GM19099 (cell line): ENCODE measurements around the gene MPLKIP.

Experiments used
- POLR2A ChIP-seq: IDR thresholded peaks from 3 replicates; pipeline ENCODE4 v1.6.1; 2011; ENCODE audit warnings: low read depth; ENCODE audit not compliant: insufficient read length; ENCODE audit errors: extremely low read depth

The MPLKIP gene

GRCh38 chr7:40133561-40134427 lies 628 bp downstream of the MPLKIP start:
- TF ChIP-seq POLR2A, result no peak

GRCh38 chr7:40122940-40123254 lies 11.5 kb downstream of the MPLKIP start:
- no peak for TF ChIP-seq POLR2A

- no peak for TF ChIP-seq POLR2A
These were observed 14.4 kb downstream of the MPLKIP start for GRCh38 chr7:40120020-40120419.

GRCh38 chr7:40115936-40116335 lies 18.5 kb downstream of the MPLKIP start:
- TF ChIP-seq POLR2A, result no peak

GRCh38 chr7:40105879-40106473 lies 28.4 kb downstream of the MPLKIP start:
- no peak for TF ChIP-seq POLR2A

- TF ChIP-seq POLR2A, result no peak
These were observed 31.5 kb downstream of the MPLKIP start for GRCh38 chr7:40102897-40103296.

GRCh38 chr7:40101201-40101600 lies 33.2 kb downstream of the MPLKIP start:
- TF ChIP-seq POLR2A, result no peak

- no peak for TF ChIP-seq POLR2A
These were observed 34.6 kb downstream of the MPLKIP start for GRCh38 chr7:40099837-40100236.

- no peak for TF ChIP-seq POLR2A
These were observed 35.6 kb downstream of the MPLKIP start for GRCh38 chr7:40098810-40099209.

GRCh38 chr7:40097728-40098127 lies 36.7 kb downstream of the MPLKIP start:
- TF ChIP-seq POLR2A, result no peak

- no peak for TF ChIP-seq POLR2A
These were observed 38.6 kb downstream of the MPLKIP start for GRCh38 chr7:40095695-40096327.

GRCh38 chr7:40095230-40095629 lies 39.2 kb downstream of the MPLKIP start:
- no peak for TF ChIP-seq POLR2A

- no peak for TF ChIP-seq POLR2A
These were observed 40.6 kb downstream of the MPLKIP start for GRCh38 chr7:40093631-40094350.

GRCh38 chr7:40092182-40092581 lies 42.2 kb downstream of the MPLKIP start:
- TF ChIP-seq POLR2A, result no peak

- TF ChIP-seq POLR2A, result no peak
These were observed 56.6 kb downstream of the MPLKIP start for GRCh38 chr7:40077849-40078248.
